Astrocyte (in vitro differentiated cells and primary cell): Measurements from ENCODE around the gene HBM. TPM values are rescaled to one million over a fixed set of nuclear protein-coding genes. Genes with fewer than 3 reads are reported as not detected.

Experiments used
- DNase-seq: peaks from one replicate; pipeline ENCODE4 v3.0.0-alpha.2; 2010; ENCODE audit warnings: low read depth
- FAIRE-seq: peaks from 2 replicates; lab custom pipeline; 2011; peaks lifted over from hg19 to GRCh38; lab: Jason Lieb, UNC
- H2AFZ ChIP-seq: 2 replicates; pipeline ENCODE4 v1.6.0; 2012; ENCODE audit warnings: low read depth, low read length, inconsistent platforms
- H3K27ac ChIP-seq: 2 replicates; pipeline ENCODE4 v1.5.1; 2011; ENCODE audit warnings: low read depth, low read length, inconsistent platforms
- H3K27me3 ChIP-seq: 2 replicates; pipeline ENCODE4 v1.6.0; 2011; ENCODE audit warnings: low read length, inconsistent platforms; ENCODE audit not compliant: insufficient read depth
- H3K36me3 ChIP-seq: 2 replicates; pipeline ENCODE4 v1.5.1; 2011; ENCODE audit warnings: low read length, inconsistent platforms; ENCODE audit not compliant: insufficient read depth
- H3K4me1 ChIP-seq: 2 replicates; pipeline ENCODE4 v1.5.1; 2011; ENCODE audit warnings: low read length, inconsistent platforms; ENCODE audit not compliant: insufficient read depth
- H3K4me2 ChIP-seq: 2 replicates; pipeline ENCODE4 v1.6.0; 2012; ENCODE audit warnings: low read length, inconsistent platforms
- H3K4me3 ChIP-seq: 2 replicates; pipeline ENCODE4 v1.5.1; 2011; ENCODE audit warnings: low read depth, mild to moderate bottlenecking, low read length, inconsistent platforms; ENCODE audit not compliant: insufficient read depth
- H3K79me2 ChIP-seq: 2 replicates; pipeline ENCODE4 v1.6.0; 2012; ENCODE audit warnings: mild to moderate bottlenecking, low read length, inconsistent platforms; ENCODE audit not compliant: insufficient read depth
- H3K9ac ChIP-seq: 2 replicates; pipeline ENCODE4 v1.6.0; 2012; ENCODE audit warnings: mild to moderate bottlenecking, low read length, inconsistent platforms
- H3K9me3 ChIP-seq: 2 replicates; pipeline ENCODE4 v1.5.1; 2012; ENCODE audit warnings: low read depth, mild to moderate bottlenecking, low read length, inconsistent platforms; ENCODE audit not compliant: insufficient read depth
- H4K20me1 ChIP-seq: 2 replicates; pipeline ENCODE4 v1.6.0; 2012; ENCODE audit warnings: low read length, inconsistent platforms; ENCODE audit not compliant: insufficient read depth
- H3K27ac Mint-ChIP-seq: one replicate; pipeline ENCODE4 v1.8.0; 2021; ENCODE audit warnings: mild to moderate bottlenecking, mixed read lengths; ENCODE audit not compliant: unreplicated experiment
- H3K27me3 Mint-ChIP-seq: one replicate; pipeline ENCODE4 v1.8.0; 2021; ENCODE audit warnings: low read depth, mixed read lengths; ENCODE audit not compliant: unreplicated experiment
- H3K36me3 Mint-ChIP-seq: one replicate; pipeline ENCODE4 v1.8.0; 2021; ENCODE audit warnings: low read depth, mixed read lengths; ENCODE audit not compliant: unreplicated experiment
- H3K4me1 Mint-ChIP-seq: one replicate; pipeline ENCODE4 v1.8.0; 2021; ENCODE audit warnings: low read depth, mixed read lengths; ENCODE audit not compliant: unreplicated experiment
- H3K4me3 Mint-ChIP-seq: one replicate; pipeline ENCODE4 v1.8.0; 2021; ENCODE audit warnings: mild to moderate bottlenecking, moderate library complexity, mixed read lengths; ENCODE audit not compliant: unreplicated experiment
- H3K9me3 Mint-ChIP-seq: one replicate; pipeline ENCODE4 v1.8.0; 2021; ENCODE audit warnings: mild to moderate bottlenecking, mixed read lengths; ENCODE audit not compliant: unreplicated experiment
- EZH2 ChIP-seq: IDR thresholded peaks from 2 replicates; pipeline ENCODE4 v1.6.1; 2012; ENCODE audit warnings: mild to moderate bottlenecking, low read length, inconsistent platforms; ENCODE audit not compliant: insufficient read depth
- total RNA-seq: library from RNA; stranded (reverse); gene quantifications from 2 replicates; pipeline ENCODE4 v1.2.1, GENCODE V29; 2021
- TF ChIP-seq, protein P1 (sequence below): IDR thresholded peaks from 2 replicates; pipeline ENCODE4 v1.5.1; 2011; ENCODE audit warnings: low read depth, mild to moderate bottlenecking, inconsistent platforms, low read length, moderate library complexity; ENCODE audit not compliant: insufficient read depth

HBM gene
- total RNA-seq, 1 donor from 2014 or later = not detected

DNA sequence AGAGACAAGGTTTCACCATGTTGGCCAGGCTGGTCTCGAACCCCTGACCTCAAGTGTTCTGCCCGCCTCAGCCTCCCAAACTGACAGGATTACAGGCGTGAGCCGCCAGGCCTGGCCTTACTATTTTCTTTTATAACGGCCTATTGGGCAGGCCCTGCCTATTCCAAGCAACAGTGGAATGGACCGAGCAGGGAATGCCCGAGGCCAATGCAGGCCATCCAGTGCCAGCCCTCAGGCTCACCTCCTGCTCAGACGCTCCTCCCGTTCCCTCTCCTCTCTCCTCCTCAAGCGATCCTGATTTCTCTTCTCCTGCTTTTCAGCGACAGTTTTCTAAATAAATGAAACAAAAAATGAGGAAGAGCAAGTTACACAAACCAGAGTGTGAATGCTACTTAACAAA, 26.9 kb downstream of the HBM start:
- peaks cover 44% of the 10 kb centered on the region for H3K36me3 ChIP-seq
- H3K27me3 Mint-ChIP-seq = no peaks in the 10 kb centered on the region

DNA sequence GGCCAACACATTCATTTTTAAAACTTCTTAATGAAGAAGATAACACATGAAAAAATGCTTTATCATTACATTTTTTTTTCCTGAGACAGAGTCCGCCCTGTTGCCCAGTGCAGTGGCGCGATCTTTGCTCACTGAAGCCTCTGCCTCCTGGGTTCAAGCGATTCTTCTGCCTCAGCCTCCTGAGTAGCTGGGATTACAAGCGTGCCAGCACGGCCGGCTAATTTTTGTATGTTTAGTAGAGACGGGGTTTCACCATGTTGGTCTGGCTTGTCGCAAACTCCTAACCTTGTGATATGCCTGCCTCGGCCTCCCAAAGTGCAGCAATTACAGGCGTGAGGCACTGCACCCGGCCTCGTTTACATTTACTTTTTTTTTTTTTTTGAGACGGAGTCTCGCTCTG, 27.7 kb downstream of the HBM start:
- no peak overlapping the region for H3K9ac ChIP-seq
- Mint-ChIP-seq H3K27me3 (no peaks in the 10 kb centered on the region), H3K4me3 (no peak overlapping the region), H3K27ac (no peak overlapping the region), H3K36me3 (peaks cover 32% of the 10 kb centered on the region), H3K9me3 (no peaks in the 10 kb centered on the region), H3K4me1 (peaks cover 9% of the 10 kb centered on the region)
- H3K27ac ChIP-seq = no peak overlapping the region
- H3K4me1 ChIP-seq = no peaks in the 10 kb centered on the region
- no peak overlapping the region for H3K4me2 ChIP-seq
- H3K4me3 ChIP-seq = no peak overlapping the region
- H3K9me3 ChIP-seq = no peaks in the 10 kb centered on the region
- H3K27me3 ChIP-seq = no peaks in the 10 kb centered on the region
- TF ChIP-seq, protein P1, sequence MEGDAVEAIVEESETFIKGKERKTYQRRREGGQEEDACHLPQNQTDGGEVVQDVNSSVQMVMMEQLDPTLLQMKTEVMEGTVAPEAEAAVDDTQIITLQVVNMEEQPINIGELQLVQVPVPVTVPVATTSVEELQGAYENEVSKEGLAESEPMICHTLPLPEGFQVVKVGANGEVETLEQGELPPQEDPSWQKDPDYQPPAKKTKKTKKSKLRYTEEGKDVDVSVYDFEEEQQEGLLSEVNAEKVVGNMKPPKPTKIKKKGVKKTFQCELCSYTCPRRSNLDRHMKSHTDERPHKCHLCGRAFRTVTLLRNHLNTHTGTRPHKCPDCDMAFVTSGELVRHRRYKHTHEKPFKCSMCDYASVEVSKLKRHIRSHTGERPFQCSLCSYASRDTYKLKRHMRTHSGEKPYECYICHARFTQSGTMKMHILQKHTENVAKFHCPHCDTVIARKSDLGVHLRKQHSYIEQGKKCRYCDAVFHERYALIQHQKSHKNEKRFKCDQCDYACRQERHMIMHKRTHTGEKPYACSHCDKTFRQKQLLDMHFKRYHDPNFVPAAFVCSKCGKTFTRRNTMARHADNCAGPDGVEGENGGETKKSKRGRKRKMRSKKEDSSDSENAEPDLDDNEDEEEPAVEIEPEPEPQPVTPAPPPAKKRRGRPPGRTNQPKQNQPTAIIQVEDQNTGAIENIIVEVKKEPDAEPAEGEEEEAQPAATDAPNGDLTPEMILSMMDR = no peak
- TF ChIP-seq EZH2 = no peak
- no peak for DNase-seq
- FAIRE-seq = no peak
- H3K79me2 ChIP-seq = peaks cover 19% of the 10 kb centered on the region
- H4K20me1 ChIP-seq = peaks cover 74% of the 10 kb centered on the region
- no peak overlapping the region for H2AFZ ChIP-seq
- H3K36me3 ChIP-seq = peaks cover 48% of the 10 kb centered on the region

More for the DNA sequence above, 26.9 kb downstream of the HBM start:
- DNase-seq (no peak), FAIRE-seq (no peak)
- H2AFZ ChIP-seq = no peak overlapping the region
- H3K9ac ChIP-seq = no peak overlapping the region
- TF ChIP-seq EZH2 = no peak
- TF ChIP-seq, protein P1 = no peak
- H3K27ac Mint-ChIP-seq = no peak overlapping the region
- H3K27ac ChIP-seq = no peak overlapping the region
- H3K9me3 ChIP-seq = no peaks in the 10 kb centered on the region
- no peaks in the 10 kb centered on the region for H3K9me3 Mint-ChIP-seq
- H3K79me2 ChIP-seq = peaks cover 18% of the 10 kb centered on the region
- peaks cover 9% of the 10 kb centered on the region for H3K4me1 Mint-ChIP-seq
- no peak overlapping the region for H3K4me2 ChIP-seq
- no peak overlapping the region for H3K4me3 Mint-ChIP-seq
- H3K4me1 ChIP-seq = no peaks in the 10 kb centered on the region
- H3K4me3 ChIP-seq = no peak overlapping the region
- H3K36me3 Mint-ChIP-seq = peaks cover 31% of the 10 kb centered on the region
- H3K27me3 ChIP-seq = no peaks in the 10 kb centered on the region
- H4K20me1 ChIP-seq = peaks cover 72% of the 10 kb centered on the region

DNA sequence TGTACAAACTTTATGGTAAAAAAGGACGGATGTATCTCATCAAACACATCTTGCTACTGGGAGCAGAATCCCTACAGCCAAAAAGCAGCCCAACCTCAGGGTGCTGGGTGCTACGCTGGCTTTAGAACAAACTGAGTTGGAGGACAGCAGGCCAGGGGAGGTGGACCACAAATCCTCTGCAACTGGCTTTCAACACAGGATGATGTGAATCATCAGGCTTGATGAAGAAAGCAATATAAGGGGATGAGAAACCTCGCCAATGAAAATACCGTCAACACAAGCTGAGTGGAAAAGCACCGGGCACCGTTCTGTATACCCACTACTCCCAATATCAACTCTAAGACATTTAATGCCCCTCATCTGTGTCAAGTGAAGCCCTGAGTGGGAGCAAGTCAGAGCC, 28.7 kb downstream of the HBM start:
- no peaks in the 10 kb centered on the region for H3K27me3 ChIP-seq

More for the DNA sequence above, 28.7 kb downstream of the HBM start:
- Histone ChIP-seq H3K4me1 (no peaks in the 10 kb centered on the region), H3K4me2 (no peak overlapping the region), H2AFZ (no peak overlapping the region), H3K27ac (no peak overlapping the region), H3K9me3 (no peaks in the 10 kb centered on the region), H3K4me3 (no peak overlapping the region), H3K36me3 (peaks cover 48% of the 10 kb centered on the region), H4K20me1 (peaks cover 72% of the 10 kb centered on the region), H3K9ac (no peak overlapping the region), H3K79me2 (peaks cover 23% of the 10 kb centered on the region)
- Mint-ChIP-seq H3K36me3 (peaks cover 29% of the 10 kb centered on the region), H3K4me1 (peaks cover 11% of the 10 kb centered on the region), H3K4me3 (no peak overlapping the region), H3K9me3 (no peaks in the 10 kb centered on the region), H3K27ac (peak overlapping the region; percentile 41), H3K27me3 (no peaks in the 10 kb centered on the region)
- TF ChIP-seq, protein P1 = no peak
- TF ChIP-seq EZH2 = no peak
- DNase-seq (peak; percentile 13), FAIRE-seq (no peak)
